Right renal pelvis (tissue), 4 donors: Measurements from ENCODE around the gene IGLL5. TPM values are rescaled to one million over a fixed set of nuclear protein-coding genes. Genes with fewer than 3 reads are reported as not detected.

ENCODE experiments used
- DNase-seq, 4 donors: peaks; one replicate each; pipeline ENCODE4 v3.0.0-alpha.2; 2013; ENCODE audit warnings: low read depth in 4 of 4, low spot score in 3 of 4, missing footprints in 1 of 4
- polyA plus RNA-seq, 4 donors: library from polyadenylated mRNA; unstranded; fragments of 120-200 nt; gene quantifications; one replicate each; pipeline ENCODE4 v1.2.1, GENCODE V29; 2013; ENCODE audit not compliant: insufficient read length in 4 of 4

Gene IGLL5
- polyA plus RNA-seq, 4 donors: 0.16 to 0.44 TPM; not detected in 2

GRCh38 chr22:22935546-22936157, 48.0 kb downstream of the IGLL5 start:
- no peak for DNase-seq

- DNase-seq: no peak
Measured at GRCh38 chr22:22936180-22936914, 48.7 kb downstream of the IGLL5 start.

GRCh38 chr22:22936915-22937656, 49.5 kb downstream of the IGLL5 start:
- no peak for DNase-seq

GRCh38 chr22:22937894-22938480, 50.4 kb downstream of the IGLL5 start:
- no peak for DNase-seq

- DNase-seq: no peak
Measured at GRCh38 chr22:22938672-22939587, 51.3 kb downstream of the IGLL5 start.

GRCh38 chr22:22939588-22940368, 52.2 kb downstream of the IGLL5 start:
- no peak for DNase-seq

GRCh38 chr22:22940961-22941605, 53.5 kb downstream of the IGLL5 start:
- no peak for DNase-seq

GRCh38 chr22:22941831-22942510, 54.4 kb downstream of the IGLL5 start:
- no peak for DNase-seq

- peak in 2 of 4 donors; percentile 31 to 35 for DNase-seq
Measured at GRCh38 chr22:22942511-22943329, 55.1 kb downstream of the IGLL5 start.

GRCh38 chr22:22943521-22944267, 56.1 kb downstream of the IGLL5 start:
- DNase-seq: no peak

- DNase-seq: no peak
Measured at GRCh38 chr22:22944268-22944985, 56.8 kb downstream of the IGLL5 start.

- no peak for DNase-seq
Measured at GRCh38 chr22:22945195-22945594, 57.6 kb downstream of the IGLL5 start.
